Type B pancreatic cell (in vitro differentiated cells): ENCODE measurements around the gene WDR44. TPM values are rescaled to one million over a fixed set of nuclear protein-coding genes. Genes with fewer than 3 reads are reported as not detected.

Experiments
- DNase-seq: peaks from one replicate; pipeline ENCODE4 v3.0.0; 2021; ENCODE audit warnings: mixed read lengths; ENCODE audit not compliant: unreplicated experiment; ENCODE audit errors: extremely low spot score
- H3K27ac Mint-ChIP-seq: 2 replicates; pipeline ENCODE4 v1.8.0; 2021; ENCODE audit warnings: mild to moderate bottlenecking, mixed read lengths
- H3K27me3 Mint-ChIP-seq: 2 replicates; pipeline ENCODE4 v1.8.0; 2021; ENCODE audit warnings: mixed read lengths
- H3K36me3 Mint-ChIP-seq: 2 replicates; pipeline ENCODE4 v1.8.0; 2021; ENCODE audit warnings: mixed read lengths
- H3K4me1 Mint-ChIP-seq: one replicate; pipeline ENCODE4 v1.8.0; 2021; ENCODE audit warnings: mixed read lengths; ENCODE audit not compliant: unreplicated experiment
- H3K4me3 Mint-ChIP-seq: 2 replicates; pipeline ENCODE4 v1.8.0; 2021; ENCODE audit warnings: mild to moderate bottlenecking, mixed read lengths
- H3K9me3 Mint-ChIP-seq: 2 replicates; pipeline ENCODE4 v1.8.0; 2021; ENCODE audit warnings: mixed read lengths
- total RNA-seq: library from RNA; stranded (reverse); gene quantifications from 2 replicates; pipeline ENCODE4 v1.2.1, GENCODE V29; 2021; ENCODE audit warnings: low replicate concordance
- TF ChIP-seq, protein P1 (sequence below): fragments of 200-600 bp; sonication (generic); conservative IDR thresholded peaks from 2 replicates; pipeline ENCODE4 v1.5.0; 2021; ENCODE audit warnings: antibody characterized with exemption, mild to moderate bottlenecking

WDR44 gene
- total RNA-seq, 1 donor from 2014 or later, result 9.5 TPM

DNA sequence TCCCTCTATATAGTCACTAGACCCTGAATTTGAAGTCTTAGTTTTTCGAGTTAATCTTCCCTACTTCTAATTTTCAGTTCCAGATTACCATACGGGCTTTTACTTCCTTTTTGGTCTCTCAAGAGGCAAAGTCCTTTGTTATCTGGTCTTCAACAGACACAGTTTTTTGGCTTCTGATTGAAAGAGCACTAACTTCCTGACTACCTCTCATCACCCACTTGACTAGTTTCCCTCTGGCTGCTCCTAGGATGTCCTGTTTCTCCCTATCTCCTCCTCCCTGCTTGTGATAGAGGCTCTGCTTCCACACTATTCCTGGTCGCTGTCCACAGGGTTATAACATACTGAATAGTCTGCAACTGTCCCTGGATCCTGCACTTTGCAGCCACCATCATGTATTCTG lies 16.7 kb upstream of the WDR44 start:
- no peak for DNase-seq
- Mint-ChIP-seq H3K36me3 (no peaks in the 10 kb centered on the region), H3K27me3 (no peaks in the 10 kb centered on the region), H3K4me3 (no peak overlapping the region), H3K4me1 (no peaks in the 10 kb centered on the region), H3K27ac (no peak overlapping the region), H3K9me3 (no peaks in the 10 kb centered on the region)
- TF ChIP-seq, protein P1, sequence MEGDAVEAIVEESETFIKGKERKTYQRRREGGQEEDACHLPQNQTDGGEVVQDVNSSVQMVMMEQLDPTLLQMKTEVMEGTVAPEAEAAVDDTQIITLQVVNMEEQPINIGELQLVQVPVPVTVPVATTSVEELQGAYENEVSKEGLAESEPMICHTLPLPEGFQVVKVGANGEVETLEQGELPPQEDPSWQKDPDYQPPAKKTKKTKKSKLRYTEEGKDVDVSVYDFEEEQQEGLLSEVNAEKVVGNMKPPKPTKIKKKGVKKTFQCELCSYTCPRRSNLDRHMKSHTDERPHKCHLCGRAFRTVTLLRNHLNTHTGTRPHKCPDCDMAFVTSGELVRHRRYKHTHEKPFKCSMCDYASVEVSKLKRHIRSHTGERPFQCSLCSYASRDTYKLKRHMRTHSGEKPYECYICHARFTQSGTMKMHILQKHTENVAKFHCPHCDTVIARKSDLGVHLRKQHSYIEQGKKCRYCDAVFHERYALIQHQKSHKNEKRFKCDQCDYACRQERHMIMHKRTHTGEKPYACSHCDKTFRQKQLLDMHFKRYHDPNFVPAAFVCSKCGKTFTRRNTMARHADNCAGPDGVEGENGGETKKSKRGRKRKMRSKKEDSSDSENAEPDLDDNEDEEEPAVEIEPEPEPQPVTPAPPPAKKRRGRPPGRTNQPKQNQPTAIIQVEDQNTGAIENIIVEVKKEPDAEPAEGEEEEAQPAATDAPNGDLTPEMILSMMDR, result no peak

DNA sequence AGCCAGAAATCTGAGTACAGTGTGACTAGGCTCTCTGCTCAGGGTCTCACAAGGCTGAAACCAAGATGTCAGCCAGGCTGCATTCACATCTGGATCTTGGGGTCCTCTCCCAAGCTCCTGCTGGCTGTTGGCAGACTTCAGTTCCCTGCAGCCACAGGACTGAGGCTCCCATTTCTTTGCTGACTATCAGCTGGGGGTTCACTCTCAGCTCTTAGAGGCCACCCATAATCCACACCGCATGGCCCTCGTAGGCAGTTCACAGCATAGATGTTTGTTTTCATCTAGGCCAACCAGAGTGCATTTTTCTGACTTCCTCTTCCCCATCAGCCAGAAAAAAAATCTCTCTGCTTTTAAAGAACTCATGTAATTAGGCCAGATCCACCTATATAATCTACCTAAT lies 8.2 kb upstream of the WDR44 start:
- no peaks in the 10 kb centered on the region for H3K4me1 Mint-ChIP-seq
- TF ChIP-seq, protein P1, result no peak
- no peaks in the 10 kb centered on the region for H3K27me3 Mint-ChIP-seq
- no peak overlapping the region for H3K4me3 Mint-ChIP-seq
- DNase-seq, result no peak
- H3K9me3 Mint-ChIP-seq, result no peaks in the 10 kb centered on the region
- no peaks in the 10 kb centered on the region for H3K36me3 Mint-ChIP-seq
- no peak overlapping the region for H3K27ac Mint-ChIP-seq

GRCh38 chrX:118338930-118339329 lies 7.0 kb upstream of the WDR44 start:
- H3K4me3 Mint-ChIP-seq, result no peak overlapping the region
- H3K27ac Mint-ChIP-seq, result no peak overlapping the region
- H3K36me3 Mint-ChIP-seq, result no peaks in the 10 kb centered on the region
- H3K9me3 Mint-ChIP-seq, result no peaks in the 10 kb centered on the region
- DNase-seq, result no peak
- no peaks in the 10 kb centered on the region for H3K4me1 Mint-ChIP-seq
- H3K27me3 Mint-ChIP-seq, result no peaks in the 10 kb centered on the region
- TF ChIP-seq, protein P1, result no peak

DNA sequence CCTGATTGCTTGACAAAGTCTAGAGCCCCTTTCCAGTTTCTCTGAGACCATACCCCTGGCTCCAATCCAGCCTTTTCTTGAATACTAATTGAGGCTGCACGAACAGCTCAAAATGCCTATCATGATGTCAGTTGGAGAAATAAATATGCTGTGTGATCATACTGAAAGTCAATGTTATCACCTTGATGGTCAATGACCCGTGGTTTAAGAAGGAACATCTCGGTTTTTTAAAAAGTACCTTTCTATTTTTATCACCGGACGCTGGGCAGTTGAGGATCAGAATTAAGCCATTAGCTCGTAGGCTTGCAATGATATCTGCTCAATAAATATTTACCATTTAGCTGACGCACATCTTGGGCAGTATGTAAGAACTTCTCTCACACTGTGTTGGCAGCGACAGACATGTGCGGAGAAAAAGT lies 852 bp upstream of the WDR44 start:
- Mint-ChIP-seq H3K9me3 (no peaks in the 10 kb centered on the region), H3K27me3 (no peaks in the 10 kb centered on the region), H3K4me3 (peak overlapping the region; percentile 95), H3K27ac (peak overlapping the region; percentile 98), H3K36me3 (no peaks in the 10 kb centered on the region), H3K4me1 (peaks cover 9% of the 10 kb centered on the region)
- TF ChIP-seq, protein P1, result no peak
- DNase-seq, result no peak

DNA sequence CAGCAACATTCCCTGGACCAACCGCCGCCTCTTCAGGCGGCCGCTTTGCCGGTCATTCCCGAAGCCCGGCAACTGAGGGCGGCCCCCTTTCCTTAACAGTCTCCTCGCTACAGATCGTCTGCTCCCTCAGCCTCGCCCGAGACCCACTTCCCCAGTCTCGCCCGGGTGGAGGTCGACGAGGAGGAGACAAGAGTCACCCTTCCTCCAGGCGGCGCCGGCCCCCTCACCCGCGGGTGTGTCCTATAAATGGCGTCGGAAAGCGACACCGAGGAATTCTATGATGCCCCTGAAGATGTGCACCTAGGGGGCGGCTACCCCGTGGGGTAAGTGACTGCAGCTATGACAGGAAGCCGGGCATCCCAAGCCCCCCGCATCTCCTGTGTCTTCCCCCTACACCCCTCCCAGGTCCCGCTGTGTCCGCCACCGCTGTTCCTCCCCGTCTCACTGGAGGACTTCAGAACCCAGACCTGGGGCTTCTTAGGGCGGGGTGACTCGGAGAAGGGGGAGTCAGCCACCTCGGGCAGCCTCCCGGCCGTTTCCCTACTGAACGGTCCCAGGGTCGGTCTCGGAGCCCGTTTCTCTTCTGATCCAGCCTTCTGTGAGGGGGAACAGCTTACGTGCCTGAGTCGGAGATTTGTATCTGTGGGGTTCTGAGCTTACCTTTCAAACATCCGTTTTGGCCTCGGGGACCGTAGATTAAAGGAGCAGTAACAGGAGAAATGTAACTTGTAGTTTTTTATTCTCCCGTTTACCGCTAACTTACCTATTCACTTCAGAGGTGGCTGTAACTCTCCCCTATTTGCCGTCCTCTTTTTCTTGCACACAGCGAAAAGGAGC lies 570 bp downstream of the WDR44 start:
- Mint-ChIP-seq H3K36me3 (no peaks in the 10 kb centered on the region), H3K27ac (peak overlapping the region; percentile 98), H3K4me1 (peaks cover 9% of the 10 kb centered on the region), H3K27me3 (no peaks in the 10 kb centered on the region), H3K4me3 (peak overlapping the region; percentile 95), H3K9me3 (no peaks in the 10 kb centered on the region)
- TF ChIP-seq, protein P1, result peak; percentile 22
- peak; percentile 71 for DNase-seq
